ENCODE results near the gene GRHL3.
A peak's percentile ranks its signal among the peaks of the same experiment; 100 is the strongest.

Gene GRHL3

DNA sequence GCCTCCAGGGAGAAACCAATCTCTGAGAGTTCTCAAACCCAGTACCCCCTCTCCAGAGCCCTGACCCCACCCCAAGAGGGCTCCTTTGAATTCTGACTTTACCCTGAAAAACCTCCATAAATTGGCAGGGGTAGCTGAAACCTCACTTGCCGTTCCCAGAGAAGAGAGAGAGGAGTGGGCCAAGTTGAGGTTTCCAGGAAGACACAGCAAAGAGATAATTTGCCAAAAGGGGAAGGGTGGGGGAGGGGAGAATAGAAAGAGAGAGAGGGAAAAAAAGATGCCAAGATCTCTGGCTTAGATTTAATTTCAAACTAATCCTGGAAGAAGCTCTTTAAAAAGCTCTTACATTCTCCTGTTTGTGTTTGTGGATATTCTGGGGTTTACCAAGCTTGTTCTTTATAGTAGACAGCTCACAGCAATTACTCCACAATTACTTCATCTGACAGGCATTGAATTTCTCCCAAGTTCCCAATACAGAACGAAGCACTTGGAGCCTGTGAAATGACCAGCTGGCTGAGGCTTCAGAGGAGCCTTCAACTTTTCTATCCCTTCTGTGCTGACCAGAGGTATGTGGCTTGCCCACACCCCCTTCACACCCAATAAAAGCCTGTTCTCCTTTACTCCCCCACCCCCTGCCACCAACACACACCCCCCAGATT is 1.1 kb upstream of the GRHL3 start:
- H3K9me3 Mint-ChIP-seq = no peaks in the 10 kb centered on the region
- intact Hi-C loops (cut with micrococcal nuclease) = no loop called here
- peaks cover 27% of the 10 kb centered on the region for H3K4me1 Mint-ChIP-seq (ENCODE audit: low read depth)
- peaks cover 67% of the 10 kb centered on the region for H3K27me3 Mint-ChIP-seq
- no peak overlapping the region for H3K4me3 Mint-ChIP-seq
- H3K27ac Mint-ChIP-seq = no peak overlapping the region
- no peaks in the 10 kb centered on the region for H3K36me3 Mint-ChIP-seq (ENCODE audit: low read depth)

- Mint-ChIP-seq H3K36me3 (ENCODE audit: low read depth) (no peaks in the 10 kb centered on the region), H3K27me3 (peaks cover 73% of the 10 kb centered on the region), H3K4me3 (no peak overlapping the region), H3K4me1 (ENCODE audit: low read depth) (peaks cover 27% of the 10 kb centered on the region), H3K27ac (no peak overlapping the region), H3K9me3 (no peaks in the 10 kb centered on the region)
- intact Hi-C loops (cut with micrococcal nuclease) = no loop called here
Measured at GRCh38 chr1:24318615-24319311, 394 bp upstream of the GRHL3 start.

DNA sequence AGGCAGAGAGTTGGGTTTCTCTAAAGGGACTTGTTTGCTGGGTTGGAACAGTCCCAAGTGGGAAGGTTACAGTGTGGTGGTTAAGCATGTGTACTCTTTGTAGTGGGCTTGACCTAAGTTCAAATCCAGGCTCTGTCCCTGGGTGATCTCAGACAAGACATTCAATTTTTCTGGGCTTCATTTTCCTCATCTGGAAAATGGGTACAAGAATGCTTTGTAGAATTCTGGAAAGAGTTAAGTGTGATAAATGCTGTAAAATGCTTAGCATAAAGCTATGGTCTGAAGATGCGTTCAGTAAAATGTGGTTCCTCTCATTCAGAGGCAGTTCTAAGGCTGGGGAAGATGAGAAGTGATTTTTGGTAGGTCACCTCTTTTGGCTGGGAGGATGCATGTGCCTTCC is 805 bp downstream of the GRHL3 start:
- Mint-ChIP-seq H3K9me3 (no peaks in the 10 kb centered on the region), H3K27me3 (peaks cover 81% of the 10 kb centered on the region), H3K4me1 (ENCODE audit: low read depth) (peaks cover 31% of the 10 kb centered on the region), H3K36me3 (ENCODE audit: low read depth) (no peaks in the 10 kb centered on the region), H3K4me3 (no peak overlapping the region), H3K27ac (no peak overlapping the region)
- intact Hi-C loops (cut with micrococcal nuclease) = loop anchor here (5.0 kb wide), 1 partner anchor 67 kb away; no protein-coding TSS in a partner anchor

- intact Hi-C loops (cut with micrococcal nuclease) = loop anchor here (5.0 kb wide), 1 partner anchor 66 kb away; no protein-coding TSS in a partner anchor
- Mint-ChIP-seq H3K27me3 (peaks cover 90% of the 10 kb centered on the region), H3K4me1 (ENCODE audit: low read depth) (peaks cover 33% of the 10 kb centered on the region), H3K36me3 (ENCODE audit: low read depth) (no peaks in the 10 kb centered on the region), H3K4me3 (peak overlapping the region; percentile 76), H3K27ac (no peak overlapping the region), H3K9me3 (no peaks in the 10 kb centered on the region)
Measured at GRCh38 chr1:24321126-24321525, 2.0 kb downstream of the GRHL3 start.

DNA sequence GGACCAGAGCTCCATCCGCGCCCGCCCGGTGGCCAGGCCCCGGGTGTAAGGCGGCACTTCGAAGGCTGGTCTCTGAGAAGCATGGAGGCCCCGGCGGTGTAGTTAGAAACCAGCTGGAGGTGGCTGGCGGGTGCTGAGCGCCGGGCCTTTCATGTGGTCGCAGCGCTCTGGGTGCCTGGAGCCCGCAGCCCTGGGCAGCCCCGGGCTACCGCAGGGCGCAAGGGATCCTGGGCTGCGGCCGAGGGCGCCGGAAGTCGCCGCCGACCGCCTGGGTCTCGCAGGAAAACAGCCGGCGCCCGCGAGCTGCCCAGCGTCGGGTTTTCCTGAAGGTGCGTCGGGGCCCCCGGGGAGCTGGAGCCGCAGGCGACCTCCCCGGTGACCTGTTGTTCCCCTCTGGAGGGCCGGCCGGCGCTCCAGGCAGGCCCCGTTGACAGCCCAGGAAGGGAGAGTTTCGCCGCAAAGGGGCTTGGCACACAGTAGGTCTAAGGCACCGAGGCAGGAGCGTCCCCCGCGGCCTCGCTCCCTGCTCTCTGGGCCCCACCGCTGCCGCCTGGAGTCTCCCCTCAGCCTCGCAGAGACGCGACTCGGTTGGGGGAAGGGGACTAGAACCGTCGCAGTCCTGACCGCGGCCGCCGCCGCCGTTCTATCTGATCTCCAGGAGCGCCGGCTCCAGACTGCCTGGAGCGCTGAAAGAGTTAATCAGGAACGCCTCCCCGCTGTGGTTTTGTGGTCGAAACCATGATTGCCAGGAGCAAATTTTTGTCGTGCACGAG is 2.7 kb downstream of the GRHL3 start:
- peak overlapping the region; percentile 71 for H3K27ac Mint-ChIP-seq
- H3K4me3 Mint-ChIP-seq = peak overlapping the region; percentile 76
- H3K36me3 Mint-ChIP-seq (ENCODE audit: low read depth) = no peaks in the 10 kb centered on the region
- intact Hi-C loops (cut with micrococcal nuclease) = loop anchor here (5.0 kb wide), 1 partner anchor 65 kb away; no protein-coding TSS in a partner anchor
- H3K27me3 Mint-ChIP-seq = peaks cover 95% of the 10 kb centered on the region
- H3K9me3 Mint-ChIP-seq = no peaks in the 10 kb centered on the region
- H3K4me1 Mint-ChIP-seq (ENCODE audit: low read depth) = peaks cover 33% of the 10 kb centered on the region

DNA sequence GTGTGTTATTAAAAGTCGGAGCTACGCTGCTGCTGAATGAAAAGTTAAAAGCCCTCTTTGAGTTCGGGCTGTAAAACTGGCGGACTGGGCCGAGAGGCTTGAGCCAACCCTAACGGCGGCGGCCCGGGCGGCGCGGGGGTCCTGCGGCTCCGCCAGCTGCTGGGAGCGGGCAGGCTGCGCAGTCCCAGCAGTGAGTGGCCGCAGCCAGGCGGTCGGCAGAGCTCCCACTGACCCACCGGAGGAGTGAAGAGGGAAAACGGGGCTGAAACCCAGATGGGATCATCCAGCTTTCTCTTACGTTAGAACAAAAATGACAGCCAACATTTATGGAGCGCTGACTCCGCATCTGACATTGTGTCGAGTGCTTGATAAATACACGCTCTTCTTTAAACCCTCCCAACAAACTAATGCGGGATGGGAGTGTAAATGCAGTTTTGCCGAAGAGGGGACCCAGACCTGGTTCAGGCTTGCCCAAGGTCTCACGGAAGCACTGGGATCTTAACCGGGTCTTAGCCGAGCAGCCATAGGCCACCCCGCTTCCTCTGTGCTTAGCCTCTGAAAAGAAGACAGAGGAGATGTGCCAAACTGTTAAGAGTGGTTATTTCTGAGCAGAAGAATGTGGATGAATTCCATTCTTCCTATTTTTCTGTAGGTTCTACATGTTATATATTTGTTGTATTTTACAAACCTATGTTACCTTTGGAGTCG is 3.5 kb downstream of the GRHL3 start:
- no peaks in the 10 kb centered on the region for H3K36me3 Mint-ChIP-seq (ENCODE audit: low read depth)
- H3K4me1 Mint-ChIP-seq (ENCODE audit: low read depth) = peaks cover 33% of the 10 kb centered on the region
- peaks cover 93% of the 10 kb centered on the region for H3K27me3 Mint-ChIP-seq
- no peaks in the 10 kb centered on the region for H3K9me3 Mint-ChIP-seq
- peak overlapping the region; percentile 76 for H3K4me3 Mint-ChIP-seq
- intact Hi-C loops (cut with micrococcal nuclease) = loop anchor here (5.0 kb wide), 1 partner anchor 65 kb away; no protein-coding TSS in a partner anchor
- peak overlapping the region; percentile 71 for H3K27ac Mint-ChIP-seq

- Mint-ChIP-seq H3K36me3 (ENCODE audit: low read depth) (no peaks in the 10 kb centered on the region), H3K4me3 (no peak overlapping the region), H3K4me1 (ENCODE audit: low read depth) (peaks cover 33% of the 10 kb centered on the region), H3K27ac (no peak overlapping the region), H3K27me3 (peaks cover 90% of the 10 kb centered on the region), H3K9me3 (no peaks in the 10 kb centered on the region)
- intact Hi-C loops (cut with micrococcal nuclease) = loop anchor here (5.0 kb wide), 1 partner anchor 64 kb away; no protein-coding TSS in a partner anchor
Measured at GRCh38 chr1:24323281-24323680, 4.1 kb downstream of the GRHL3 start.

DNA sequence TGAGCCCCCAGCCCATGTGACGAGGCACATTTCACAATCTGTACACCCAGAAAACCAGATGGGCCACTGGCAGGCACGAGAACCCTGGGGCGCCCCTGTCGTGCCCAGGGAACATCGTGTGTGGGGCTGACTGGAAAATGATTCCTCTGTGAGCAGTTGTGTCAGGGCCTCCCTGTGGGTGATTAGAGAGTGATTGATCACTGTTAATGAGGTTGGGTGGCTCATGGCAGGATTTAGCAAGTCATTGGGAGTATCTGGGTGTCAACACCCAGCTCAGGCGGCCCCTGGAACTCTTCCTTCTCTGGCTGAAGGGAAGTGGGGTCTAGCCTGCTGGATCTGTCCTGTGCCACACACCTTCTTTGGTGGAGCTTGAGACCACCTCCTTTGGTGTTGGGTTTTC is 5.7 kb downstream of the GRHL3 start:
- no peak overlapping the region for H3K4me3 Mint-ChIP-seq
- intact Hi-C loops (cut with micrococcal nuclease) = loop anchor here (5.0 kb wide), 1 partner anchor 62 kb away; no protein-coding TSS in a partner anchor
- peaks cover 19% of the 10 kb centered on the region for H3K4me1 Mint-ChIP-seq (ENCODE audit: low read depth)
- H3K27ac Mint-ChIP-seq = no peak overlapping the region
- H3K9me3 Mint-ChIP-seq = no peaks in the 10 kb centered on the region
- no peaks in the 10 kb centered on the region for H3K36me3 Mint-ChIP-seq (ENCODE audit: low read depth)
- peaks cover 74% of the 10 kb centered on the region for H3K27me3 Mint-ChIP-seq

GRCh38 chr1:24325587-24326449 is 6.7 kb downstream of the GRHL3 start:
- Mint-ChIP-seq H3K36me3 (ENCODE audit: low read depth) (no peaks in the 10 kb centered on the region), H3K9me3 (no peaks in the 10 kb centered on the region), H3K4me3 (no peak overlapping the region), H3K27me3 (peaks cover 68% of the 10 kb centered on the region), H3K4me1 (ENCODE audit: low read depth) (peaks cover 19% of the 10 kb centered on the region), H3K27ac (no peak overlapping the region)
- intact Hi-C loops (cut with micrococcal nuclease) = no loop called here

DNA sequence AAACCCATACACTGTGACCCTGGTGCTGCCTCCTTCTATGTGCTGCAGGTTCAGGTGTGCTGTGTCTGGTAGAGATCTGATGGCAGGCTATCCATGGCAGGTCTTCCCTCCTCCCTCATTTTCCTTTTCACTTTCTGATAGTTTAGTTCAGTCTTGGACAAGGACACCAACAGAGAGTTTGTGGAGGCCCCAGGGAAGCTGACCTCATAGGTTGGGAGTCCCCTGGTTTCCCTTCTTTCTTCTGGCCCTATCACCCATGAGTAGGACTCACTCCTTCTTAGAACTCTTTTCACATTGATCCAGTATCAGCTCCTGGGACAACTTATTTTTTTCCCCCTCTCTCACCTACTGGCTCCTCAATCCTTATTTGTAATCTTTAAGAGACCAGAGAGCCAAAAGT is 8.3 kb downstream of the GRHL3 start:
- H3K36me3 Mint-ChIP-seq (ENCODE audit: low read depth) = no peaks in the 10 kb centered on the region
- H3K4me3 Mint-ChIP-seq = no peak overlapping the region
- peaks cover 6% of the 10 kb centered on the region for H3K4me1 Mint-ChIP-seq (ENCODE audit: low read depth)
- H3K9me3 Mint-ChIP-seq = no peaks in the 10 kb centered on the region
- H3K27me3 Mint-ChIP-seq = peaks cover 52% of the 10 kb centered on the region
- no peak overlapping the region for H3K27ac Mint-ChIP-seq
- intact Hi-C loops (cut with micrococcal nuclease) = no loop called here

- H3K4me1 Mint-ChIP-seq (ENCODE audit: low read depth) = peaks cover 6% of the 10 kb centered on the region
- H3K27me3 Mint-ChIP-seq = peaks cover 48% of the 10 kb centered on the region
- H3K36me3 Mint-ChIP-seq (ENCODE audit: low read depth) = no peaks in the 10 kb centered on the region
- no peaks in the 10 kb centered on the region for H3K9me3 Mint-ChIP-seq
- intact Hi-C loops (cut with micrococcal nuclease) = no loop called here
- no peak overlapping the region for H3K4me3 Mint-ChIP-seq
- H3K27ac Mint-ChIP-seq = no peak overlapping the region
Measured at GRCh38 chr1:24327891-24328290, 8.7 kb downstream of the GRHL3 start.

GRCh38 chr1:24329331-24329730 is 10.2 kb downstream of the GRHL3 start:
- no peaks in the 10 kb centered on the region for H3K36me3 Mint-ChIP-seq (ENCODE audit: low read depth)
- H3K9me3 Mint-ChIP-seq = peaks cover 7% of the 10 kb centered on the region
- H3K4me3 Mint-ChIP-seq = no peak overlapping the region
- intact Hi-C loops (cut with micrococcal nuclease) = no loop called here
- H3K27ac Mint-ChIP-seq = no peak overlapping the region
- H3K4me1 Mint-ChIP-seq (ENCODE audit: low read depth) = peaks cover 6% of the 10 kb centered on the region
- H3K27me3 Mint-ChIP-seq = peaks cover 38% of the 10 kb centered on the region
